ENCODE results near the gene PHACTR1. TPM values are rescaled to one million over a fixed set of nuclear protein-coding genes. Genes with fewer than 3 reads are reported as not detected.

The PHACTR1 gene
- total and polyA plus RNA-seq, 8 donors: 0.46 to 17.4 (median 6.4) TPM; not detected in 1

GRCh38 chr6:13195803-13196202, 479.2 kb downstream of the PHACTR1 start:
- intact Hi-C loops (cut with DNase I; ENCODE audit: low total_unique reads): no loop called here
- no peak overlapping the region for H3K4me3 ChIP-seq
- TF ChIP-seq POLR2A (IDR thresholded peaks at IDR 0.05): no peak
- no peak for TF ChIP-seq CTCF (IDR thresholded peaks at IDR 0.05)
- no peak for TF ChIP-seq POLR2AphosphoS5 (IDR thresholded peaks at IDR 0.05)
- TF ChIP-seq EP300 (IDR thresholded peaks at IDR 0.05): no peak
- H3K4me1 ChIP-seq: no peaks in the 10 kb centered on the region
- no peaks in the 10 kb centered on the region for H3K36me3 ChIP-seq
- no peak for DNase-seq
- 73 to 89% (median 84%) methylated on average over 5 of the region's 5 CpGs for WGBS, 5 donors
- H3K9me3 ChIP-seq: no peaks in the 10 kb centered on the region
- no peaks in the 10 kb centered on the region for H3K27me3 ChIP-seq
- H3K27ac ChIP-seq: no peak overlapping the region

GRCh38 chr6:13198168-13198567, 481.6 kb downstream of the PHACTR1 start:
- Histone ChIP-seq H3K27me3 (no peaks in the 10 kb centered on the region), H3K4me3 (no peak overlapping the region), H3K9me3 (no peaks in the 10 kb centered on the region), H3K36me3 (peaks cover 0 to 6% (median 0%) of the 10 kb centered on the region in 4 donors), H3K4me1 (no peaks in the 10 kb centered on the region), H3K27ac (no peak overlapping the region)
- TF ChIP-seq CTCF (IDR thresholded peaks at IDR 0.05) (no peak), EP300 (IDR thresholded peaks at IDR 0.05) (no peak), POLR2AphosphoS5 (IDR thresholded peaks at IDR 0.05) (no peak), POLR2A (IDR thresholded peaks at IDR 0.05) (no peak)
- WGBS, 5 donors: 82 to 91% (median 89%) methylated on average over 6 of the region's 6 CpGs
- intact Hi-C loops (cut with DNase I; ENCODE audit: low total_unique reads): no loop called here
- no peak for DNase-seq

- H3K9me3 ChIP-seq: no peaks in the 10 kb centered on the region
- no peak overlapping the region for H3K27ac ChIP-seq
- H3K27me3 ChIP-seq: no peaks in the 10 kb centered on the region
- 85 to 93% (median 91%) methylated on average over 6 of the region's 6 CpGs for WGBS, 5 donors
- intact Hi-C loops (cut with DNase I; ENCODE audit: low total_unique reads): no loop called here
- DNase-seq: no peak
- H3K4me3 ChIP-seq: no peak overlapping the region
- no peak for TF ChIP-seq POLR2A (IDR thresholded peaks at IDR 0.05)
- TF ChIP-seq CTCF (IDR thresholded peaks at IDR 0.05): no peak
- TF ChIP-seq POLR2AphosphoS5 (IDR thresholded peaks at IDR 0.05): no peak
- no peak for TF ChIP-seq EP300 (IDR thresholded peaks at IDR 0.05)
- peaks cover 0 to 25% (median 3%) of the 10 kb centered on the region in 4 donors for H3K36me3 ChIP-seq
- no peaks in the 10 kb centered on the region for H3K4me1 ChIP-seq
These were observed 484.8 kb downstream of the PHACTR1 start for GRCh38 chr6:13201336-13201735.

DNA sequence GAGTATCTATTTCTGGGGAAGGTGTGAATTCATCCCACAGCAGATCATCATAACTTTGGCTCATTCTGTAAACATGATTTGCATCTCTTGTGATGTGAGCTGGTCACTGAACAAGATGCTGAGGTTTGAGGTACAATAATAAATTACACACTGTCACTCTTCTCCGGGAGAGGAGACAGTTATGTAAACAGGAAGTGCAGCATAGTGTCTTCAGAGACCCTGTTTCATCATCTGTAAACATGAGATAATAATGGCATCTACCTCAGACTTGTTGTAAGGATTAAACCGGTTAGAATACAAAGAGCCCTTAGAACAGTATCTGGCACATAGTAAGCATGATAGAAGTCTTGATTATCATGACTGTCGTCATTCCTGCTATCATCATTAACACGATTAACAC, 486.6 kb downstream of the PHACTR1 start:
- DNase-seq: no peak
- WGBS, 5 donors: 55 to 72% (median 64%) methylated on average over 4 of the region's 4 CpGs

More for the DNA sequence above, 486.6 kb downstream of the PHACTR1 start:
- intact Hi-C loops (cut with DNase I; ENCODE audit: low total_unique reads): no loop called here
- H3K27ac ChIP-seq: no peak overlapping the region
- no peaks in the 10 kb centered on the region for H3K9me3 ChIP-seq
- TF ChIP-seq EP300 (IDR thresholded peaks at IDR 0.05) (no peak), POLR2A (IDR thresholded peaks at IDR 0.05) (no peak), POLR2AphosphoS5 (IDR thresholded peaks at IDR 0.05) (no peak), CTCF (IDR thresholded peaks at IDR 0.05) (no peak)
- H3K27me3 ChIP-seq: no peaks in the 10 kb centered on the region
- peaks cover 0 to 41% (median 3%) of the 10 kb centered on the region in 4 donors for H3K36me3 ChIP-seq
- H3K4me1 ChIP-seq: no peaks in the 10 kb centered on the region
- no peak overlapping the region for H3K4me3 ChIP-seq

All from stomach (tissue), 9 donors.